PC-9 (cell line): ENCODE data around the gene TMEM255A. TPM values are rescaled to one million over a fixed set of nuclear protein-coding genes. Genes with fewer than 3 reads are reported as not detected.

Experiments
- BruUV-seq: library from RNA; stranded (reverse); fragments of 400-500 nt; replicated peaks from 2 replicates; lab custom pipeline; 2021; lab: Mats Ljungman, UMichigan
- CTCF ChIA-PET: fragments of 300-600 bp; sonication (Branson Sonifier 250); formaldehyde crosslinking; loops from one replicate; lab custom pipeline; 2022; ENCODE audit warnings: antibody characterized with exemption; lab: Charles Lee
- POLR2A ChIA-PET: fragments of 300-600 bp; sonication (Branson Sonifier 250); formaldehyde crosslinking; loops from one replicate; lab custom pipeline; 2022; ENCODE audit warnings: antibody characterized with exemption; ENCODE audit not compliant: unreplicated experiment; lab: Charles Lee
- DNase-seq, 2 experiments: peaks; one replicate each; pipeline versions ENCODE4 v3.0.0 to v3.0.0-alpha.2; 2015 to 2022; ENCODE audit warnings: mixed read lengths in 1 of 2
- H2AFZ ChIP-seq: fragments of 200-600 bp; sonication (generic); 2 replicates; pipeline ENCODE4 v1.8.1; 2017; ENCODE audit warnings: antibody characterized with exemption
- H3F3A ChIP-seq: fragments of 200-600 bp; sonication (generic); 2 replicates; pipeline ENCODE4 v1.8.1; 2017; ENCODE audit warnings: antibody characterized with exemption, mild to moderate bottlenecking, low read depth; ENCODE audit not compliant: insufficient read depth
- H3K27ac ChIP-seq: fragments of 200-600 bp; sonication (generic); 2 replicates; pipeline ENCODE4 v1.6.1; 2016; ENCODE audit warnings: mixed run types
- H3K27me3 ChIP-seq: fragments of 200-600 bp; sonication (generic); 2 replicates; pipeline ENCODE4 v1.6.1; 2016; ENCODE audit warnings: low read depth, mixed run types; ENCODE audit not compliant: insufficient read depth
- H3K36me3 ChIP-seq: fragments of 200-600 bp; sonication (generic); 2 replicates; pipeline ENCODE4 v1.6.1; 2016; ENCODE audit warnings: low read depth, mixed run types
- H3K4me1 ChIP-seq: fragments of 200-600 bp; sonication (generic); replicated peaks from 2 replicates; pipeline ENCODE4 v1.6.1; 2016; ENCODE audit warnings: mixed run types; ENCODE audit not compliant: insufficient read depth
- H3K4me2 ChIP-seq: fragments of 200-600 bp; sonication (generic); 2 replicates; pipeline ENCODE4 v1.6.1; 2017; ENCODE audit warnings: mixed run types
- H3K4me3 ChIP-seq: fragments of 200-600 bp; sonication (generic); 2 replicates; pipeline ENCODE4 v1.6.1; 2016; ENCODE audit warnings: mixed run types
- H3K79me2 ChIP-seq: fragments of 200-600 bp; sonication (generic); 2 replicates; pipeline ENCODE4 v1.6.1; 2017; ENCODE audit warnings: low read depth, mixed run types
- H3K9me2 ChIP-seq: fragments of 200-600 bp; sonication (generic); 2 replicates; pipeline ENCODE4 v1.8.1; 2017; ENCODE audit warnings: mild to moderate bottlenecking; ENCODE audit not compliant: insufficient read depth
- H3K9me3 ChIP-seq: fragments of 200-600 bp; sonication (generic); 2 replicates; pipeline ENCODE4 v1.8.1; 2016; ENCODE audit warnings: low read depth; ENCODE audit not compliant: insufficient read depth
- H4K20me1 ChIP-seq: fragments of 200-600 bp; sonication (generic); 2 replicates; pipeline ENCODE4 v1.8.1; 2017; ENCODE audit not compliant: insufficient read depth
- CTCF ChIP-seq: fragments of 200-600 bp; sonication (generic); conservative IDR thresholded peaks from 2 replicates; pipeline ENCODE4 v1.6.1; 2017; ENCODE audit warnings: mixed run types, antibody characterized with exemption, mild to moderate bottlenecking, moderate library complexity
- EZH2 ChIP-seq: fragments of 200-600 bp; sonication (generic); IDR thresholded peaks from 2 replicates; pipeline ENCODE4 v1.8.0; 2017; ENCODE audit warnings: antibody characterized with exemption, low read depth
- intact Hi-C: fragments of 100-400 bp; cut with micrococcal nuclease; formaldehyde crosslinking; loops from one replicate; pipeline ENCODE4 v1.10.0; 2022; ENCODE audit not compliant: unreplicated experiment
- total RNA-seq: library from RNA; stranded (reverse); gene quantifications from 2 replicates; pipeline ENCODE4 v1.2.3, GENCODE V29; 2021

TMEM255A gene
- total RNA-seq, 1 experiment from 2014 or later = 16.7 TPM

DNA sequence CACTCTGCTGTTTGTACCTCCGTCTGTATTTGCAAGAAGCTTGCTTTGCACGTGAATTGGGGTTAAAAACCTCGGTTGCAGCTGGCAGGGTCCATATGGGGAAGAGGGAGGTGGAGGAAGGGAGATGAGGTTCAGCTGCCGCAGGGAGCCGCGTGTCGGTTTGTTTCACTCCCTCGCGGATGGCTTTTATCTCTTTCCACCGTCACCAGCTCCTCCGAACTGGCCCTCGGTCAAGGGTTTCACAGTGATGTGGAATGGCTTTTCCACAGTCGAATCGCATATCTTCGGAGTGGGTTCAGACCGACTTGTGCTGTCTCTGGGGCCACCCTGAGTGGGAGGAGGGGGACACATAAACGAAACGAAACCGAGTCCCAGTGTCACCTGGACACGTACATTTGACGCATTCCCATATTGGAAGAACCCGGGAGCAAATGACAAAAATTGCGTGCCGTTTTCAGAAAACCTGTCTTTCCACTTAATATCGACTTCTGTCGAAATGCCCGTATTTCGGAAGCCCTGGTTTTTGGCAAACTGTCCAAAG lies 59.7 kb downstream of the TMEM255A start:
- peak; percentile 33 to 62 for DNase-seq
- Histone ChIP-seq H3K9me3 (no peaks in the 10 kb centered on the region), H3K4me2 (peak overlapping the region; percentile 91), H3K36me3 (peaks cover 32% of the 10 kb centered on the region), H3K4me3 (peak overlapping the region; percentile 75), H3K27ac (peak overlapping the region; percentile 83), H4K20me1 (peaks cover 14% of the 10 kb centered on the region; the same call in 1 of the 2 replicates), H3K79me2 (peaks cover 40% of the 10 kb centered on the region), H2AFZ (peak overlapping the region; percentile 91), H3K4me1 (peaks cover 14% of the 10 kb centered on the region), H3K9me2 (no peaks in the 10 kb centered on the region), H3K27me3 (no peaks in the 10 kb centered on the region), H3F3A (peaks cover 7% of the 10 kb centered on the region; the same call in 1 of the 2 replicates)
- POLR2A ChIA-PET = interaction anchor here (0.5 to 1.4 kb wide), 3 partner anchors 9 to 201 kb away, joined by 5 to 7 read pairs (median 5); no protein-coding TSS in a partner anchor
- TF ChIP-seq CTCF (no peak), EZH2 (no peak)
- TSS peak; percentile 76 for BruUV-seq
- CTCF ChIA-PET = interaction anchor here (0.6 to 1.0 kb wide), 2 partner anchors 72 to 126 kb away, joined by 3 to 8 read pairs; no protein-coding TSS in a partner anchor
- intact Hi-C loops = loop anchor here (2.0 to 5.0 kb wide), 2 partner anchors 65 to 216 kb away; partner anchors contain the start of gene LAMP2

- peak; percentile 92 to 96 for DNase-seq
- peak; percentile 82 for TF ChIP-seq CTCF
- no peak for TF ChIP-seq EZH2
- intact Hi-C loops = loop anchor here (1.0 to 5.0 kb wide), 3 partner anchors 59 to 217 kb away; partner anchors contain the start of gene LAMP2
- H3K9me2 ChIP-seq = no peaks in the 10 kb centered on the region
- H3K36me3 ChIP-seq = peaks cover 27% of the 10 kb centered on the region
- no peaks in the 10 kb centered on the region for H3K27me3 ChIP-seq
- H2AFZ ChIP-seq = peak within 1 kb of the TSS; percentile 91
- H4K20me1 ChIP-seq = peaks cover 14% of the 10 kb centered on the region; the same call in 1 of the 2 replicates
- peak within 1 kb of the TSS; percentile 91 for H3K4me2 ChIP-seq
- peaks cover 14% of the 10 kb centered on the region for H3K4me1 ChIP-seq
- ChIA-PET POLR2A (interaction anchor here (0.6 to 1.4 kb wide), 3 partner anchors 10 to 218 kb away, joined by 4 to 7 read pairs (median 5); no protein-coding TSS in a partner anchor), CTCF (interaction anchor here (0.6 to 1.0 kb wide), 4 partner anchors 25 to 235 kb away, joined by 3 to 5 read pairs (median 3); no protein-coding TSS in a partner anchor)
- H3K79me2 ChIP-seq = peaks cover 40% of the 10 kb centered on the region
- H3K4me3 ChIP-seq = peak within 1 kb of the TSS; percentile 75
- H3K27ac ChIP-seq = peak within 1 kb of the TSS; percentile 83
- no peaks in the 10 kb centered on the region for H3K9me3 ChIP-seq
- H3F3A ChIP-seq = peaks cover 7% of the 10 kb centered on the region; the same call in 1 of the 2 replicates
- BruUV-seq = no TSS peak
These were observed 60.6 kb downstream of the TMEM255A start, which contains the start of gene ZBTB33 for GRCh38 chrX:120250522-120251271. Gene ZBTB33 (plus strand): TSS chrX:120250812. CDS start chrX:120253416, 2,604 bp downstream.
